Measurements from ENCODE around the gene GNB1L.
"Not testable (repeated sequence)": the region's sequence is repeated elsewhere in the genome, so short reads cannot be mapped to it uniquely, and the experiment has no call there.

Gene GNB1L

GRCh38 chr22:19888131-19888746 lies 33.6 kb upstream of the GNB1L start:
- FAIRE-seq, result no peak

- no peak for FAIRE-seq
Observed at GRCh38 chr22:19887256-19887985, 32.7 kb upstream of the GNB1L start.

GRCh38 chr22:19886605-19887255 lies 32.1 kb upstream of the GNB1L start:
- no peak for FAIRE-seq

- no peak for FAIRE-seq
Observed at GRCh38 chr22:19885841-19886592, 31.3 kb upstream of the GNB1L start.

- FAIRE-seq, result no peak
Observed at GRCh38 chr22:19884954-19885751, 30.5 kb upstream of the GNB1L start.

GRCh38 chr22:19884161-19884953 lies 29.7 kb upstream of the GNB1L start:
- FAIRE-seq, result no peak

- not testable (repeated sequence) for FAIRE-seq
Observed at GRCh38 chr22:19883446-19883845, 28.8 kb upstream of the GNB1L start.

- FAIRE-seq, result no peak
Observed at GRCh38 chr22:19882446-19883381, 28.0 kb upstream of the GNB1L start.

GRCh38 chr22:19880786-19881569 lies 26.3 kb upstream of the GNB1L start:
- no peak for FAIRE-seq

- FAIRE-seq, result no peak
Observed at GRCh38 chr22:19879992-19880785, 25.5 kb upstream of the GNB1L start.

GRCh38 chr22:19879643-19879991 lies 24.9 kb upstream of the GNB1L start:
- no peak for FAIRE-seq

GRCh38 chr22:19879246-19879570 lies 24.5 kb upstream of the GNB1L start:
- FAIRE-seq, result no peak

- FAIRE-seq, result no peak
Observed at GRCh38 chr22:19878461-19879245, 24.0 kb upstream of the GNB1L start.

GRCh38 chr22:19877626-19878339 lies 23.1 kb upstream of the GNB1L start:
- FAIRE-seq, result no peak

- no peak for FAIRE-seq
Observed at GRCh38 chr22:19876941-19877625, 22.4 kb upstream of the GNB1L start.

GRCh38 chr22:19876314-19876940 lies 21.8 kb upstream of the GNB1L start:
- FAIRE-seq, result no peak

Data from islet of Langerhans (tissue), 1 donor.